Activated CD8-positive, alpha-beta memory T cell treated with anti-CD3 and anti-CD28 coated beads, Interleukin-2, amount 50 U/mL, for 24 hours (primary cell): ENCODE results near the gene FNDC1.
"Not testable (repeated sequence)": the region's sequence is repeated elsewhere in the genome, so short reads cannot be mapped to it uniquely, and the experiment has no call there.

Experiments
- DNase-seq: peaks from one replicate; pipeline ENCODE4 v3.0.0-alpha.2; 2020; ENCODE audit errors: extremely low read depth

Gene FNDC1

GRCh38 chr6:159169193-159169555 is at the start of gene FNDC1:
FNDC1 (plus strand) TSS chr6:159169400; CDS start chr6:159169597, 197 bp downstream.
- DNase-seq: no peak

GRCh38 chr6:159119791-159120190 is 49.4 kb upstream of the FNDC1 start:
- DNase-seq: no peak

- DNase-seq: no peak
Observed at GRCh38 chr6:159121486-159121885, 47.7 kb upstream of the FNDC1 start.

GRCh38 chr6:159122453-159122852 is 46.7 kb upstream of the FNDC1 start:
- no peak for DNase-seq

GRCh38 chr6:159123831-159124230 is 45.4 kb upstream of the FNDC1 start:
- not testable (repeated sequence) for DNase-seq

- DNase-seq: no peak
Observed at GRCh38 chr6:159125014-159125609, 44.1 kb upstream of the FNDC1 start.

GRCh38 chr6:159125951-159126352 is 43.2 kb upstream of the FNDC1 start:
- no peak for DNase-seq

- DNase-seq: no peak
Observed at GRCh38 chr6:159126590-159126989, 42.6 kb upstream of the FNDC1 start.

- no peak for DNase-seq
Observed at GRCh38 chr6:159127701-159128100, 41.5 kb upstream of the FNDC1 start.

- no peak for DNase-seq
Observed at GRCh38 chr6:159128978-159129377, 40.2 kb upstream of the FNDC1 start.

- no peak for DNase-seq
Observed at GRCh38 chr6:159130846-159131245, 38.4 kb upstream of the FNDC1 start.

- DNase-seq: no peak
Observed at GRCh38 chr6:159131709-159132108, 37.5 kb upstream of the FNDC1 start.

- DNase-seq: no peak
Observed at GRCh38 chr6:159132664-159133063, 36.5 kb upstream of the FNDC1 start.

GRCh38 chr6:159134701-159135364 is 34.4 kb upstream of the FNDC1 start:
- DNase-seq: peak; percentile 41

- DNase-seq: no peak
Observed at GRCh38 chr6:159137676-159138075, 31.5 kb upstream of the FNDC1 start.

GRCh38 chr6:159142531-159142930 is 26.7 kb upstream of the FNDC1 start:
- DNase-seq: no peak

- DNase-seq: no peak
Observed at GRCh38 chr6:159148641-159149040, 20.6 kb upstream of the FNDC1 start.

- DNase-seq: no peak
Observed at GRCh38 chr6:159149641-159150040, 19.6 kb upstream of the FNDC1 start.

GRCh38 chr6:159151266-159151855 is 17.8 kb upstream of the FNDC1 start:
- no peak for DNase-seq

- no peak for DNase-seq
Observed at GRCh38 chr6:159152041-159152440, 17.2 kb upstream of the FNDC1 start.

- no peak for DNase-seq
Observed at GRCh38 chr6:159152782-159153181, 16.4 kb upstream of the FNDC1 start.

GRCh38 chr6:159155679-159156078 is 13.5 kb upstream of the FNDC1 start:
- no peak for DNase-seq

- DNase-seq: no peak
Observed at GRCh38 chr6:159156089-159156488, 13.1 kb upstream of the FNDC1 start.
